SK-N-SH (cell line): ENCODE results near the gene PITX1. TPM values are rescaled to one million over a fixed set of nuclear protein-coding genes. Genes with fewer than 3 reads are reported as not detected.

ENCODE experiments used
- CTCF ChIA-PET: fragments of 300-600, 350-600 bp; formaldehyde crosslinking; extraction: SDS; loops from one replicate; lab custom pipeline; 2021; lab: Yijun Ruan, JAX
- POLR2A ChIA-PET: fragments of 350-600 bp; sonication (Branson Sonifier 250); formaldehyde crosslinking; extraction: SDS; loops from one replicate; lab custom pipeline; 2020; ENCODE audit warnings: antibody characterized with exemption, inconsistent platforms; lab: Yijun Ruan, JAX
- DNase-seq: peaks from one replicate; pipeline ENCODE4 v3.0.0; 2012
- H2AFZ ChIP-seq: fragments of 200-600 bp; sonication (generic); 2 replicates; pipeline ENCODE4 v1.8.1; 2016; ENCODE audit warnings: antibody characterized with exemption, mild to moderate bottlenecking, low read depth
- H3F3A ChIP-seq: fragments of 200-600 bp; sonication (generic); replicated peaks from 2 replicates; pipeline ENCODE3; 2016; ENCODE audit warnings: antibody characterized with exemption, mild to moderate bottlenecking; ENCODE audit not compliant: insufficient read depth
- H3K27ac ChIP-seq, 2 experiments: fragments of 200-500 bp in 1 of 2; fragments of 200-600 bp in 1 of 2; sonication (Bioruptor generic) in 1 of 2; sonication (generic), shearing (Covaris generic) in 1 of 2; 2 replicates each; pipeline versions ENCODE4 v1.5.1 to v1.6.1; 2014 to 2016; ENCODE audit warnings: low read depth in 2 of 2, inconsistent platforms in 1 of 2, low read length in 1 of 2, mild to moderate bottlenecking in 1 of 2, mixed read lengths in 1 of 2
- H3K27me3 ChIP-seq: fragments of 200-600 bp; sonication (generic), shearing (Covaris generic); 2 replicates; pipeline ENCODE4 v1.6.1; 2016; ENCODE audit warnings: mixed run types; ENCODE audit not compliant: insufficient read depth
- H3K36me3 ChIP-seq, 2 experiments: fragments of 200-500 bp in 1 of 2; fragments of 200-600 bp in 1 of 2; sonication (Bioruptor generic) in 1 of 2; sonication (generic) in 1 of 2; replicated peaks in 1 of 2; 2 replicates each; pipeline versions ENCODE3 to v1.5.1; 2014 to 2016; ENCODE audit warnings: low read length in 1 of 2, mild to moderate bottlenecking in 1 of 2; ENCODE audit not compliant: insufficient read depth in 2 of 2, control insufficient read depth in 1 of 2
- H3K4me1 ChIP-seq, 2 experiments: fragments of 200-500 bp in 1 of 2; fragments of 200-600 bp in 1 of 2; sonication (Bioruptor generic) in 1 of 2; sonication (generic), shearing (Covaris generic) in 1 of 2; 2 replicates each; pipeline versions ENCODE4 v1.5.1 to v1.6.1; 2014 to 2016; ENCODE audit warnings: low read depth in 1 of 2, low read length in 1 of 2, mixed run types in 1 of 2; ENCODE audit not compliant: insufficient read depth in 2 of 2, control insufficient read depth in 1 of 2
- H3K4me2 ChIP-seq: fragments of 200-600 bp; sonication (generic), shearing (Covaris generic); 2 replicates; pipeline ENCODE4 v1.6.1; 2017; ENCODE audit warnings: mixed run types
- H3K4me3 ChIP-seq, 2 experiments: fragments of 200-500 bp in 1 of 2; fragments of 200-600 bp in 1 of 2; sonication (Bioruptor generic) in 1 of 2; sonication (generic), shearing (Covaris generic) in 1 of 2; 2 replicates each; pipeline versions ENCODE4 v1.5.1 to v1.8.1; 2014 to 2016; ENCODE audit warnings: low read depth in 2 of 2, inconsistent platforms in 1 of 2, low read length in 1 of 2, mild to moderate bottlenecking in 1 of 2, mixed read lengths in 1 of 2, moderate library complexity in 1 of 2
- H3K79me2 ChIP-seq: fragments of 200-600 bp; sonication (generic); 2 replicates; pipeline ENCODE4 v1.8.1; 2017; ENCODE audit warnings: mild to moderate bottlenecking; ENCODE audit not compliant: insufficient read depth
- H3K9ac ChIP-seq: fragments of 200-600 bp; sonication (generic); 2 replicates; pipeline ENCODE4 v1.6.1; 2017; ENCODE audit warnings: mixed run types
- H3K9me2 ChIP-seq: fragments of 200-600 bp; sonication (generic); 2 replicates; pipeline ENCODE4 v1.6.1; 2017; ENCODE audit warnings: mixed run types
- H3K9me3 ChIP-seq: fragments of 200-600 bp; sonication (generic); 2 replicates; pipeline ENCODE4 v1.6.1; 2017; ENCODE audit warnings: mixed run types, mild to moderate bottlenecking, moderate library complexity
- H4K20me1 ChIP-seq: fragments of 200-600 bp; sonication (generic); 2 replicates; pipeline ENCODE4 v1.6.1; 2017; ENCODE audit warnings: mild to moderate bottlenecking, mixed run types; ENCODE audit not compliant: insufficient read depth
- CHD2 ChIP-seq: fragments of 150-350 bp; IDR thresholded peaks from 2 replicates; pipeline ENCODE4 v1.6.1; 2018; ENCODE audit warnings: low read length; ENCODE audit not compliant: partially characterized antibody
- EP300 ChIP-seq, 2 experiments: IDR thresholded peaks; 2 replicates each; pipeline versions ENCODE4 v1.4.0 to v1.6.1; 2012; ENCODE audit warnings: borderline replicate concordance in 1 of 2, low read depth in 1 of 2, low read length in 1 of 2
- FOSL2 ChIP-seq: IDR thresholded peaks from 2 replicates; pipeline ENCODE4 v1.4.0; 2012; ENCODE audit warnings: low read depth, mild to moderate bottlenecking, moderate library complexity, borderline replicate concordance
- FOXM1 ChIP-seq: IDR thresholded peaks from 2 replicates; pipeline ENCODE4 v1.4.0; 2012; ENCODE audit warnings: low read depth, mild to moderate bottlenecking
- GABPA ChIP-seq: IDR thresholded peaks from 2 replicates; pipeline ENCODE4 v1.4.0; 2012; ENCODE audit warnings: low read depth, mild to moderate bottlenecking
- JUND ChIP-seq: IDR thresholded peaks from 2 replicates; pipeline ENCODE4 v1.4.0; 2012
- MEF2A ChIP-seq: IDR thresholded peaks from 2 replicates; pipeline ENCODE4 v1.4.0; 2012; ENCODE audit warnings: low read depth, borderline replicate concordance
- MXI1 ChIP-seq: IDR thresholded peaks from 2 replicates; pipeline ENCODE4 v1.6.1; 2012; ENCODE audit warnings: mild to moderate bottlenecking, low read depth, low read length, improper control_type of control experiment
- POLR2AphosphoS5 ChIP-seq: IDR thresholded peaks from 2 replicates; pipeline ENCODE4 v1.6.1; 2012; ENCODE audit warnings: low read depth, low read length
- RCOR1 ChIP-seq: fragments of 150-350 bp; IDR thresholded peaks from 2 replicates; pipeline ENCODE4 v1.6.1; 2017; ENCODE audit warnings: antibody characterized with exemption, low read length
- SIN3A ChIP-seq: IDR thresholded peaks from 2 replicates; pipeline ENCODE4 v1.6.1; 2012; ENCODE audit warnings: low read depth, mild to moderate bottlenecking, low read length, moderate library complexity, borderline replicate concordance
- TCF12 ChIP-seq: IDR thresholded peaks from 2 replicates; pipeline ENCODE4 v1.4.0; 2012
- TEAD4 ChIP-seq: IDR thresholded peaks from 2 replicates; pipeline ENCODE4 v1.4.0; 2012; ENCODE audit warnings: mild to moderate bottlenecking, borderline replicate concordance; ENCODE audit not compliant: insufficient read depth
- WGBS: methylation state at CpG from one replicate; pipeline ENCODE4 v1.1.6; 2017; ENCODE audit warnings: low lambda C conversion rate; 5-methylcytosine and 5-hydroxymethylcytosine counted together
- polyA plus RNA-seq, 3 experiments: library from polyadenylated mRNA; depleted of rRNA; stranded (reverse); fragments of >200 nt; gene quantifications; 2 replicates each; pipeline ENCODE4 v1.2.3, GENCODE V29; 2012
- TF ChIP-seq, protein P1 (sequence below): fragments of 200-600 bp; sonication (generic); IDR thresholded peaks from 2 replicates; pipeline ENCODE4 v1.6.1; 2017; ENCODE audit warnings: antibody characterized with exemption, mild to moderate bottlenecking, moderate library complexity
- TF ChIP-seq, protein P2 (sequence below): IDR thresholded peaks from 2 replicates; pipeline ENCODE4; 2012
- TF ChIP-seq, protein P3 (sequence below): fragments of 150-350 bp; IDR thresholded peaks from 2 replicates; pipeline ENCODE4 v1.6.1; 2017; ENCODE audit warnings: antibody characterized with exemption, low read length, low read depth, borderline replicate concordance
- TF ChIP-seq, protein P4 (sequence below): fragments of 150-350 bp; IDR thresholded peaks from 2 replicates; pipeline ENCODE4 v1.6.1; 2016; ENCODE audit warnings: mild to moderate bottlenecking, low read depth, low read length

Gene PITX1
- polyA plus RNA-seq, 1 of the 3 experiments (the other 2 are of a cell fraction): not detected

DNA sequence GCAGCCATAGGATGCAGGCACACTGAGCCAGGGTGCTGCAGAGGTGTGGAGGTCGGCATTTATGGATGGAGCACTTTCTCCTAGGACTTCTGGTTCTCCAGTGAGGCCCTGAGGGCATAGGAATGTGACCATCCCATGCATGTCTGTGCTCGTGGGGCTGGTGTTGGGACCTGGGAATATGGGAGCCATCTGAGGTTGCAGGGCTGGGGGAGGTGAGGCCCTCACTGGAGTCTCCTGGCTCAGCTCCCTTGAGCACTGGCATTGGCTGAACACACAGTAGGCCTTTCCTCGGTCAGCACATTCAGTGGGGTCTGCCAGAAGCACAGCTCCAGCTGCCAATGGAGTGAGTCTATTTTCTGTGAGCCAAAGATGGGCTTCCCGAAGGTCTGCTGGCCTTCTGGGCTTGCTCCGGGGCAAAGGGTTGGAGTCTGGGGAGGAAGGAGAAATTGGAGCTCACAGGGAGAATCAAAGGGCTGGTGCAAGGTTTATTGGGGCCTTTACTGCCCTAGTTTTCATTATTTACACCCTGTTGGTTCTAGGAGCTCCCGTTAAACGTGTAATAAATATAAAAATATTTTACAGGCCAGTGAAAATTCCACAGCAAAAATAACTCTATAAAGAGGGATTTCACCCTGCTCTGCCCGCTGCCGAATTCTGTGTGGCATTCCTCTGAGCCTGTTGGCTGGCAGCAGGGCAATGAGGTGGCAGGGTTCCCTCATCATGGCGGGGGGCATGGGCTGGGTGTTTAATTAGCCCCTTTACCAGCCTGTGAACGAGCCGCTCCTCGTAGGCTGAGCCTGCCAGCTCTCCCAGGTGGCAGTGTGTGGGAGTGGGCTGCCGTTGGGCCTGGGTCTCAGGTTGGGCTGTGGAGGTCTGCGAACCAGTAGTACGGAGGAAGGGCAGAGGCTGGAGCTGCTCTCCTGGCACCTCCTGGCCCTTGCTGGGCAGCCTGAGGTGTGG lies 31.6 kb upstream of the PITX1 start:
- ChIA-PET POLR2A (no interaction called here), CTCF (no interaction called here)
- no peak overlapping the region for H2AFZ ChIP-seq
- H4K20me1 ChIP-seq: no peaks in the 10 kb centered on the region
- H3K9me2 ChIP-seq: no peaks in the 10 kb centered on the region
- no peaks in the 10 kb centered on the region for H3K36me3 ChIP-seq
- no peaks in the 10 kb centered on the region for H3K79me2 ChIP-seq
- H3K9me3 ChIP-seq: no peaks in the 10 kb centered on the region
- TF ChIP-seq, protein P1, sequence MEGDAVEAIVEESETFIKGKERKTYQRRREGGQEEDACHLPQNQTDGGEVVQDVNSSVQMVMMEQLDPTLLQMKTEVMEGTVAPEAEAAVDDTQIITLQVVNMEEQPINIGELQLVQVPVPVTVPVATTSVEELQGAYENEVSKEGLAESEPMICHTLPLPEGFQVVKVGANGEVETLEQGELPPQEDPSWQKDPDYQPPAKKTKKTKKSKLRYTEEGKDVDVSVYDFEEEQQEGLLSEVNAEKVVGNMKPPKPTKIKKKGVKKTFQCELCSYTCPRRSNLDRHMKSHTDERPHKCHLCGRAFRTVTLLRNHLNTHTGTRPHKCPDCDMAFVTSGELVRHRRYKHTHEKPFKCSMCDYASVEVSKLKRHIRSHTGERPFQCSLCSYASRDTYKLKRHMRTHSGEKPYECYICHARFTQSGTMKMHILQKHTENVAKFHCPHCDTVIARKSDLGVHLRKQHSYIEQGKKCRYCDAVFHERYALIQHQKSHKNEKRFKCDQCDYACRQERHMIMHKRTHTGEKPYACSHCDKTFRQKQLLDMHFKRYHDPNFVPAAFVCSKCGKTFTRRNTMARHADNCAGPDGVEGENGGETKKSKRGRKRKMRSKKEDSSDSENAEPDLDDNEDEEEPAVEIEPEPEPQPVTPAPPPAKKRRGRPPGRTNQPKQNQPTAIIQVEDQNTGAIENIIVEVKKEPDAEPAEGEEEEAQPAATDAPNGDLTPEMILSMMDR: no peak
- TF ChIP-seq GABPA (no peak), FOXM1 (no peak), EP300 (IDR thresholded peaks at IDR 0.05; ENCODE audit: borderline replicate concordance in 1 of 2, low read depth in 1 of 2, low read length in 1 of 2) (no peak), SIN3A (no peak), FOSL2 (no peak), POLR2AphosphoS5 (no peak), TCF12 (no peak), MEF2A (no peak), RCOR1 (no peak)
- TF ChIP-seq, protein P2, sequence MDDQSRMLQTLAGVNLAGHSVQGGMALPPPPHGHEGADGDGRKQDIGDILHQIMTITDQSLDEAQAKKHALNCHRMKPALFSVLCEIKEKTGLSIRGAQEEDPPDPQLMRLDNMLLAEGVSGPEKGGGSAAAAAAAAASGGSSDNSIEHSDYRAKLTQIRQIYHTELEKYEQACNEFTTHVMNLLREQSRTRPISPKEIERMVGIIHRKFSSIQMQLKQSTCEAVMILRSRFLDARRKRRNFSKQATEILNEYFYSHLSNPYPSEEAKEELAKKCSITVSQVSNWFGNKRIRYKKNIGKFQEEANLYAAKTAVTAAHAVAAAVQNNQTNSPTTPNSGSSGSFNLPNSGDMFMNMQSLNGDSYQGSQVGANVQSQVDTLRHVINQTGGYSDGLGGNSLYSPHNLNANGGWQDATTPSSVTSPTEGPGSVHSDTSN: no peak
- TF ChIP-seq, protein P3, sequence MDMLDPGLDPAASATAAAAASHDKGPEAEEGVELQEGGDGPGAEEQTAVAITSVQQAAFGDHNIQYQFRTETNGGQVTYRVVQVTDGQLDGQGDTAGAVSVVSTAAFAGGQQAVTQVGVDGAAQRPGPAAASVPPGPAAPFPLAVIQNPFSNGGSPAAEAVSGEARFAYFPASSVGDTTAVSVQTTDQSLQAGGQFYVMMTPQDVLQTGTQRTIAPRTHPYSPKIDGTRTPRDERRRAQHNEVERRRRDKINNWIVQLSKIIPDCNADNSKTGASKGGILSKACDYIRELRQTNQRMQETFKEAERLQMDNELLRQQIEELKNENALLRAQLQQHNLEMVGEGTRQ: no peak
- no peak overlapping the region for H3K4me2 ChIP-seq
- H3K9ac ChIP-seq: no peak overlapping the region
- 47% methylated on average over 10 of the region's 16 CpGs for WGBS
- H3K27me3 ChIP-seq: no peaks in the 10 kb centered on the region; the same call in none of the 2 replicates
- no peak overlapping the region for H3K27ac ChIP-seq
- no peak overlapping the region for H3K4me3 ChIP-seq
- no peaks in the 10 kb centered on the region for H3F3A ChIP-seq
- H3K4me1 ChIP-seq: no peaks in the 10 kb centered on the region; a peak in 1 of 4 replicates
- no peak for DNase-seq

DNA sequence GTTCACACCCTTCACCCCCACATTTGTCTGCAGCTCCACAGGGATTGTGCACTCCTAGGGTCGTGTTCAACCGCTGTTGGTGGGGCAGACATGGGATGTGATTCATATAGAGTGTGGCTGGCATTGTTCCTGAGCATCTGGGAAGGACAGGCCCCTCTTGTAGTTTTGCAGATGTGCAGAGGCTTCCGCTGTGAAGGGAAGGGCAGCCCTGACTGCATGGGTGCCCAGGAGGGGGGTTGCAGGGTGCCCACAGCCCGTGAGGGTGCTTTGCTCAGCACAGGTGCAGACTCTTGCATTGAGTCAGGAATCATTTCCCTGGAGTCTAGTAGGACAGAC lies 30.2 kb upstream of the PITX1 start:
- ChIA-PET CTCF (no interaction called here), POLR2A (no interaction called here)
- no peaks in the 10 kb centered on the region for H3K9me3 ChIP-seq
- H3K27me3 ChIP-seq: no peaks in the 10 kb centered on the region; the same call in none of the 2 replicates
- H3K27ac ChIP-seq: no peak overlapping the region
- H2AFZ ChIP-seq: no peak overlapping the region
- H3K9ac ChIP-seq: no peak overlapping the region
- H3F3A ChIP-seq: no peaks in the 10 kb centered on the region
- no peaks in the 10 kb centered on the region for H3K36me3 ChIP-seq
- no peaks in the 10 kb centered on the region for H4K20me1 ChIP-seq
- WGBS: 45% methylated on average over 4 of the region's 4 CpGs
- H3K4me3 ChIP-seq: no peak overlapping the region
- no peaks in the 10 kb centered on the region; a peak in 1 of 4 replicates for H3K4me1 ChIP-seq
- DNase-seq: no peak
- no peak overlapping the region for H3K4me2 ChIP-seq
- no peaks in the 10 kb centered on the region for H3K79me2 ChIP-seq
- H3K9me2 ChIP-seq: no peaks in the 10 kb centered on the region
- TF ChIP-seq JUND (no peak), TCF12 (no peak), MXI1 (no peak), TEAD4 (no peak), FOXM1 (no peak), GABPA (no peak), RCOR1 (no peak), EP300 (IDR thresholded peaks at IDR 0.05; ENCODE audit: borderline replicate concordance in 1 of 2, low read depth in 1 of 2, low read length in 1 of 2) (no peak), CHD2 (no peak)
- TF ChIP-seq, protein P4, sequence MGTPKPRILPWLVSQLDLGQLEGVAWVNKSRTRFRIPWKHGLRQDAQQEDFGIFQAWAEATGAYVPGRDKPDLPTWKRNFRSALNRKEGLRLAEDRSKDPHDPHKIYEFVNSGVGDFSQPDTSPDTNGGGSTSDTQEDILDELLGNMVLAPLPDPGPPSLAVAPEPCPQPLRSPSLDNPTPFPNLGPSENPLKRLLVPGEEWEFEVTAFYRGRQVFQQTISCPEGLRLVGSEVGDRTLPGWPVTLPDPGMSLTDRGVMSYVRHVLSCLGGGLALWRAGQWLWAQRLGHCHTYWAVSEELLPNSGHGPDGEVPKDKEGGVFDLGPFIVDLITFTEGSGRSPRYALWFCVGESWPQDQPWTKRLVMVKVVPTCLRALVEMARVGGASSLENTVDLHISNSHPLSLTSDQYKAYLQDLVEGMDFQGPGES: no peak
- TF ChIP-seq, protein P2: no peak
- TF ChIP-seq, protein P1: no peak
